HG02943 (cell line): ENCODE measurements around the gene PIEZO1.

Experiments used
- ATAC-seq: cut with Tn5 transposase; IDR thresholded peaks from one replicate; pipeline ENCODE4 v1.9.1; 2021; ENCODE audit warnings: mild to moderate bottlenecking, low read depth, moderate library complexity; ENCODE audit not compliant: unreplicated experiment

PIEZO1 gene

DNA sequence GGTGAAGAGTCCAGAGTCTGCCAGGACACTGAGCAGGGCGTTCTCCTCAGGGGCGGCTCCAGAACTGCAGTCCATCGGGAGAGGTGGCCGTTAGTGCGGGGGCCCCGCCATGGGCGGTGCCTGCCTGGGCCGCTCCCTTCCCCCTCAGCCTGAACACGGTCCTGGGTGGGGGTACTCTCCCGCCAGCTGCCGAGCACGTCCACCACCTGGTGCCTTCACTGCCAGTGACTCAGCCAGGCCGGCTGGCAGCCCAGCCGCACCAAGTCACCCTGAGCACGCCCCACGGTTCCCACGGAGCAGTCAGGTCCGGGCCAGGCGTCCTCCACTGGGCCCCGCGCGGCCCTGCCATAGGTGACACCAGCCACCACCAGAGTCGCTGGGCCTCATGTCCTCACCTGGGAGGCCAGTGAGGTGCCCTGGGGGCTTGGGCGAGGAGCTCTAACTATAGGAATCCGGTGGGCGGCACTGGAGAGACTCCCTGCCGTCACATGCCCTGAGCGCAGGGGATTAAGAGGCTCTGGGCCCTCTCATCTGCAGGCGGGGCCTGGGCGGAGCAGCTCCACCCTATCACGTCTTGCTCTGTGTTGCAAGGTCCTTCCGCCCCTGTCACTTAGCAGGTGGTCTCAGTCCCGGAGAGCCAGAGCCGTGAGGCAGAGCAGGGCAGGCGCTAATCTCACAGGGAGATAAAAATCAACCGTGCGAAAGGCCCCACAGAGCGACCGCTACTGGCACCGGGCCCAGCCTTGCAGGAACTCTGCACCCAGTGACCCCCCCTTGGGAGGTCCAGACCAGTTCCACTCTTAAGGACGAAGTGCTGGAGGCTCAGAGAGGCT lies 14.3 kb downstream of the PIEZO1 start:
- ATAC-seq, result no peak

DNA sequence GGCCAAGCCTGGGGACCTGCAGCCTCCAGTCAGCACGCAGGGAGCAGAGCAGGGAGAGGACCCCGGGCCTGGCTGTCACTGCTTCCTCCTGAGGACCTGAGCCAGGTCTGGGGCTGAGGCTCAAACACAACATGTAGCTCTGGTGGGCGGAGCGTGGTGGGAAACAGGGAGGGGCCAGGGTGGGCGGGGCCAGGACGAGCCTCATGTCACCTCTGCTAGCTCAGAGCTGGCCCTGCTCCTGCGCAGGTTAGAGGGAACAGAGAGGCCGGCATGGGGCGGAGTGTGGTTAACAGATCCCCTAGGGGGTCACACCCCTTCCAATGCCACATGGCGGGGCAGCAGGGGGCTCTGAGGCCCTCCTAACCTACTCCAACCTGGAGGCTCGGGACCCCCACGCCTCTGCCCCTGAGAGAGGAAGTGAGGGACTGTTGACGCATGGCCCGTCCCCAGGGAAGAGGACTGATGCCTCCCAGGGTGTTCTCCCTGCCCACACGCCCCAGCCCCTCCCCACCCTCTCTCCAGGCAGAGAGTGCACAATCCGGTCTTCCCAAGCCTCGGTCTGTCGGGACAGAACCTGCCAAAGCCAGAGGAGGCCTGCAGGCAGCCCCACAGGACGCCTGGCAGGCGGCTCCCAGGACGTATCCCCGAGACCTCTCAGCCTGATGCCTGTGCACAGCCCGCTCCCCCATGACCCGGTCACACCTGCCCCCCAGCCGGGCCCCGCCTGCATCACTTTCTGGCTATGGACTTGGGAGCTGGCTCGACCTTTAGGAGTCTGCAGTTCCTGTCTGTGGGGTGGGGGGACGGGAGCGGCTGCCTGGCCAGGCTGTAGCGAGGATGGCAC lies 15.2 kb downstream of the PIEZO1 start:
- ATAC-seq, result no peak

DNA sequence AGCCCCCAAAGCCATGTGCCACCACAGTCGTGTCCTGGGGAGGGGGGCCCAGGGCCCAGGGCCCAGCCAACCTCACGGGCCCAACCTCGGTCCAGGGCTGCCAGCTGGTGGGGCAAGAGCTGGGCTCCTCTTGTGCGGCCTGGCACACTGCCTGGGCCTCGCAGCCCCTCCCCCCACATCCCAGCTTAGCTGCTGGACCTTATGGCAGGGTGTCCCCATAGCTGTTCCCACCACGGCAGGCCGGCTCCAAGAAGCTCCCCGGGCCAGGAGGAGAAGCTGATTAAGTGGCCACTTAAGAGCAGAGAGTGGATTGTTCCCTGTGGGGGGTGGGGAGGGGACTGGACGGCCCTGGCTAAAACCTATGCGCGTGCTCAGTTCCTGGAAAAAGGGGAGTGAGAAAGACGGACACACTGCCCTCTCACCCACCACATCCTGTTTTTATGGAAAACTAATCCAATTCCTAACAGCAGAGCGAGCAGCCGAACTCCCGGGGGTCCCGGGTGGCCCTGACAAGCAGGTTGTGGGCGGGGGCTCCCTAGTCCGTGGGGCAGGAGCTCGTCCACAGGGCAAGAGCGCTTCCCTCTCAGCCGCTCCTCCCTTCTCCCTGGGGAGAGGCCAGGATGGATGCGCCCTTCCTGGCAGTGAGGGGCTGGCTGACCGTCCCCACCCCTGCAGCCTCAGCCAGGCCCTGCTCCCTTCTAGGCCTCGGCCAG lies 16.8 kb downstream of the PIEZO1 start:
- no peak for ATAC-seq

DNA sequence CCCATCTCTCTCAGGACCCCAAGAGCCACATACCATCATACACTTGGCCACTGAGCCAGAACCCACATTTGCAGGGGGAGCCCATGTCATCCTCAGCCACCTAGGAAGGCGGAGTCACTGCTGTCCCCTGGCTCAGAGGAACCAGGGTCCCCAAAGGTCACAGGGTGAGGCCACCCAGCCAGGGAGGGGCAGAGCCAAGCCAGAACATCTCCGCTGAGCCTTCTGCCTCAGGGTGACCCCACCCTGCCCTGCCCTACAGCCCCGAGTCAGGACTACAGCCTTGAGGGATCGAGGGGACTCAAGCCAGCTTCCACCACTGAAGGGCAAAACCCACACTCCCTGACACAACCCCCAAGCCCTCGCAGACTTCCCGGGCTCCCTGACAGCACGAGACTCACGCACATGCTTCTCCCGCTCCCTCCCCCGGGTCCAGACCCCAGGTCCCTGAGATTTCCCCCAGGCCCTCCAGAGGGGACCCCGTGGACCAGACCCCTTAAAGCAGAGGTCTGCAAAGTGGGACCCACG lies 17.4 kb downstream of the PIEZO1 start:
- ATAC-seq, result no peak

DNA sequence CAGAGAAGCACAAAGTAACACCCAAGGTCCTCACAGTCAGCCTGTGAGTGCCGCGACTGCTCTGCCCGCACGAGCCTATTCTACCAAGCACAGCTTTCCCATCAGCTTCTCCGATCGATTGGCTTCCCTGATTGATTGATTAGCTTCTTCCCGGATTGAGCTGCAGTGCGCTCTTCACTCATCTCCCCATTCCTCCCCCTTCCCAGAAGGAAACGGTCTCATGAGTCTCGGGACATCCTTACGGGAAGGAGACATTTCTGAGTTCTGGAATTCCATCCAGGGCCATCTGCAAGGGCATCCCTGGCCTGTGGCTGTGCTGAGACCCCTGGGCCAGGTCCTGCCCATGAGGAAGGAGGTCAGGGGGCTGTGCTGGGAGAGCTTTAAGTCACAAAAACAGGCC lies 18.0 kb downstream of the PIEZO1 start:
- ATAC-seq, result no peak

DNA sequence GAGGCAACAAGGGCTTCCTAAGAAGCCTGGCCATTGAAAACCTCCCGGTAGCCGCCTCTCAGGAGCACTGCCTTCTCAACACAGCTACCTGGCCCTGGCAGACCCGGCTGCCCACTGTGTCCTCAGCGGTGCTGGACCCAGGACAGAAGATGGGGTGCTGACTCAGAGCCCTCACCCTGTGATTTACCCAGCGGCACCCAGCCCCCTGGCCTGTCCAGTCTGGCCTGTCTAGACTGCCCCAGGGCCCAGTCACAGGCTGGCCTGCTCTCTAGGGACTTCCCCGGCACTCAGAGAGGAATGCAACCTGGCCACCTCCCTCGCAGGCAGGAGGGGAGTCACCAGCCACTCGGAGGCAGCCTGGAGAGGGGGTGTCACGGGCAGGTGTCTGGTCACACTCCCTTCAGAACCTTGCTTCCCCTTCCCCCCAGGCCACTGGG lies 20.1 kb downstream of the PIEZO1 start:
- ATAC-seq, result no peak

DNA sequence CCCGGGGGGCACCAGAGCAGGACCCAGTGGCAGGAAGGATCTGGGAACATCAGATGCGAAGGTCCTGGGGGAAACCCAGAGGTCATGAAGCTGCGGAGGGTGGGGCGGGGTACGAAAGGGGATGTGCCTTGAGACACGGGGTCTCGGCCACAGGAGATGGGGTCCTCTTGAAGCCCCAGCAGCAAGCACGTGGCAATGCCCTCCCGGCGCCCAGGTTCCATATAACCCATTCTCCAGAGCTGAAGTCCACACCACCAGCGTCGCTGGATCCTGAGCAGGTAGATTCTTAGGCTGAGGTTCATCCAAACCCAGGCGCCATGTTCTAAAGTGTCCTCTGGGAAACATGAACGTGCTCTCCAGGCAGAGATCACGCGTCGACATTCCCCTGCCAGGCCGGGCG lies 20.9 kb downstream of the PIEZO1 start:
- ATAC-seq, result no peak

DNA sequence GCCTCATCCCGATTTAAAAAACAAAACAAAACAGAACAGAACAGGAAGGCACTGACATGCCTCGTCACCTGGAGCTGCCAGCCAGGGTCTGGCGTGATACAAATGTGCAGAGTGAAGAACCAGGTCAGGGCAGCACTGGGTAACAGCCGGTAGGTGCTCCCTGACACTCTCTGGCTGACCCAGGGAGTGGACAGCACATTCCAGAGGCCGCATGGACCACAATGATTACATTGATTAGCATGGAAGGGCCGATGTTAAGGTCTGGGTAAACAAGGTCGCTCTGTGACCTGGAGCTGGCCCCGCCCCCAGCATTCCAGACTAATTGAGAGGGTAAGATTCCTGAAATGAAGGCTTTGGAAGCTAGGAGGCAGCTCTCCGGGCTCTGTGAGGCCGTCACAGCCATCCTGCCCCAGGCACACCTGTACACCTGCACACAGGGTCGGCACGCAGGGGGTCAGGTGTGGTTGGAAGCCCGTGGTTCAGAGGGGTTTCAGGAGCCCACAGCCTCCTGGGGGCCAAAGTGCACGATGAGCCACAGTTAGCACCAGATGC lies 21.4 kb downstream of the PIEZO1 start:
- ATAC-seq, result no peak

DNA sequence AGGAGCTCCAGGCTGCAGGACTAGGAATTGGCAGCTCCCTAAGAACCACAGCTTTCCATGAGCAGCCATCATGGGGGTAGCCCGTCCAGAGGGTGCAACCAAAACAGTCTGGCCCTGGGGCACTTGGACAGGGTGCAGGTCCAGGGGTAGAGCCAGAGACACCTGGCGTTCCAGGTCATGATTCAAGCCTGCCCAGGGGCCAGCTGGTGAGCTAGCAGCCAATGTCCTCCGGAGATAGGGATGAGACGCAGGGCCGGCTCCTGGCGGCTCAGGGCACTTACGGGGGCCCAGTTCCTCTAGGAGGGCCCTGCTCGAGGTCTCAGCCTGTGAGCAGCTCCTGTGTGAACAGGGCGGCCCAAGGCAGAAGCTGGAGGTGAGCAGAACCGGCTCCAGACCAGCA lies 22.1 kb downstream of the PIEZO1 start:
- no peak for ATAC-seq

DNA sequence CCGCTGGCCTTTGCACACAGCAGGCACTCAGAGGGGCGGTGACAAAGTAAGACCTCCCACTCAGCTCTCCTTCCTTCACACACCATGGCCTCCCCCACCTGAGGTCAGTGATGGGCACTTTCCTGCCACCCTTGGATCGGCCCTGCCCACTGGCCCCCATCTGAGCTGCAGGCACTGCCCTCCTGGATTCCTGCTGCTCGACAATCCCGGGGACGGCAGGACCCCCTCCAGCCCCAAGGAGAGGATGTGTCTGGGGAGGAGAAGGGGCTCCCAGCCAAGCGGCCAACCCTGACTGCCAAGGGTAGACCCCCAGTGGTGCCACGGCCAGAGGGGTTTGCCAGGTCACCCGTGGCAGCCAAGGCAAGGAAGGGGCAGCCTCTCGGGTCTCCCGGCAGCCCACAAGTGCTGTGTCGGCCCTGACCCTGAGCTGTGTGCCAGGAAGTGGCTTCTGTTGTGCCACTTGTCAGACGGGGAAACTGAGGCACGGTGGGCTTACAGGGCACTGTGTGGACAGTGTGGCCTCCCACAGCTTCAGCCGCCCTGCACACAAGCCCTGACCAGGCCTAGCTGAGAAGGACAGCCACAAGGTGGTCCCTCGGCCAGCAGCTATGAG lies 22.7 kb downstream of the PIEZO1 start:
- ATAC-seq, result no peak

DNA sequence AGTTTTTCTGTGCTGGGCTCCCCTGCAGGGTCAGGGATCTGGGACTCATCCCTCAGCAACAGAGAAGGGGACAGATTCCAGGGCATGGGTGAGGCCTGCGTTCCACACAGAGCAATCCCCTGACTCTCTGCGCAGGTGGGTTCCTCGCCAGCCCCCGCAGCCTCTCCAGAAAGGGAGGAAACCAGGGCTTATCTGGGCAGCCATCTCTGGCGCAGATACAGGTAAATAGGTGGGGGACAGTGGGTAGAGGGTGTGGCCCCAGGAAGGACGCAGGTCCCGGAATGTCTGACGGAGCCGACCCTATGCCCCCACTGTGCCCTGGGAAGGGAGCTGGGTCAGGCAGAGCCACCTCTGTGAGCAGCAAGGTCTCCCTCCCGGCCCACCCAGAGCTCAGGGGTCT lies 23.2 kb downstream of the PIEZO1 start:
- ATAC-seq, result no peak

DNA sequence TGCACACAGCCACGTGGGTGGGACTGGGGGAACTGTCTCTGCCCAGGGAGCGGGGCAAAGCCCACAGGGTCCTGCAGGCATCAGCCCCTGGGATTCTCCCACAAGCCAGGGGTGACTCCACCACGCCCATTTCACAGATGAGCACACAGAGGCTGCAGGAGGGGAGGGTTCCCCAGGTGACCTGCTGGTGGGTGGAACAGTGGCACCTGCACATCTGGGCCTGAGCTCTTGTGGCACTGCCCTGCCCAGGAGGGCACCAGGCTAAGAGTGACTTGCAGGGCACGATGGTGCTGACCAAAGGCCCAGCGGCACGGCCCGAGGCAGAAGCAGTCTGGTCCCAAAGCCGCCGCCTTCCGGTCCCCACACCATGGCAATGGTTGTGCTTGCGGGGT lies 23.9 kb downstream of the PIEZO1 start:
- no peak for ATAC-seq

DNA sequence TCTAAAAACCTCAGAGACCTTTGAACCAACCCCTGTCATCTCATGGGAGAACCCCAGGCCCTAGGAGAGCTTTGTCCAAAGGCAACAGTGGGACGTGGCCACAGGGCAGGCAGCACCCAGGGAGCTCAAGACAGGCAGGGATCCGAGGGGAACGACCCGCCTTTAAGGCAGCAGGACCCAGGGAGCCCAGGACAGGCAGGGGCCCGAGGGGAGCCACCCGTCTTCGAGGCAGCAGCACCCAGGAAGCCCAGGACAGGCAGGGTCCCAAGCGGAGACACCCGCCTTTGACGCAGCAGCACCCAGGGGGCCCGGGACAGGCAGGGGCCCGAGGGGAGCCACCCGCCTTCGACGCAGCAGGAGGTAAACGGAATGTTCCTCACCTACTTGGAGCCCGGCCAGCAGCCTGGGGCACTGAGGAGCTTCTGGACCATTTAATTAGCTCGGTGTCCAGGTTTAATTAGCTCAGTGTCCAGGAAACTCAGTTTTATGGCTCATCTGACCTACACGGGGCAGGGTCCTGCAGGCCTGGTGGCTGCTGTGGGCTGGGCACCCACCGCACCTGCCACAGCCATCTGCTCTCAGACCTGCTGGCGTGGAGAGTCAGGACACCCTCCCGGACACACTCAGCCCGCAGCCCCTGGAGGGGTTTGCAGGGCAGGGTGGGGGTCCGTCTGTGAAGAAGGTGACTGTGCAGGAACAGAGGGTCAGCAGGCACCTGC lies 24.4 kb downstream of the PIEZO1 start:
- ATAC-seq, result no peak

DNA sequence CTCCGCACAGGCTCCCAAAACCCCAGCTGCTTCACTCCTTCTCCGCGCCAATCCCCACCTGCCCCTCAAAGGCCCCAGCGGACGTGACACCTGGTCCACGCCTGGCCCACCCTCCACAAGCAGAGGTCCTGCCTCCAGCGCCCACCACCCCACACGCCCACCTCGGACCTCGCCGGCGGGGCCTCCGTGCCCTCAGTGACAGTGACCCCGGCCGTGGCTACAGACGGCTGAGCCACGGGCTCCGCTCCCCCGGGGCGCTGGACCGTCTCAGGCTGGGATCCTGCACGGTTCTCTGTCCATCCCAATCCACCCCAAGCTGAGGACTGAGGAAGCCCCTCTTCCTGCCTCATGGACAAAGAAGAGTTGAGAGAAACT lies 25.1 kb downstream of the PIEZO1 start:
- ATAC-seq, result no peak

DNA sequence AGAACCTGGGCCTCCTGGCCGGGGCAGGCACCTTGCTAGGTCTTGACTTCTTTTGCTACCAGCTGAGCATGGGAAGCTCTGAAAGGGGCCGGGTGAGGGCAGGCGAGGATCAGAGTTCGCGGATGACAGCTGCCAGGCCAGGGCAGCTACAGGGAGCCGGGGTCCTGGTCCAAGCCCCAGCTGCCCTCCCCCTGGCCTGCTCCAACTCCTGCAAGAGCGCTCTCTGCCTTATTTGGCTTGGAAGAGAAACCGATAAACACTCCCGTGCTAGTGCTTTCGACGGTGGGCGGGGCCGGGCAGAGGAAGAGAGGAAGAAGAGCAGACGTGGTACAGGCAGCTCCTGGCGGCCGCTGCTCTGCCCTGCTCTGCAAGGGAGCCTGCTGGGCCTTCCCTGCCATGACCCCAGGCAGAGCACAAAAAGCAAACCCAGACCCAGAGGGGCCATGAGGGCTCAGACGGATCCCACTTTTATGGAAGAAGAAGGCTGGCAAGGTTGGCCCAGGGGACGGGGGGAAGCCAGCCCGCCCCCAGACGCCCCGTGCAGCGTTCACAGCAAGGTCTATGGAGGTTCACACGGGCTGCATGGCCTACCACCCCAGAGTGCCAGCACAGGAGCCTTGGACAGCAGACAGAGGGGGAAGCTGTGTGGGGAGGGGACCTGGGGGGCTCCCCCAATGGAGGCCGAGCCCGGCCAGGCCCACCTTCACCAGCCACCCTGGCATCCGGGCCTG lies 25.6 kb downstream of the PIEZO1 start:
- no peak for ATAC-seq

DNA sequence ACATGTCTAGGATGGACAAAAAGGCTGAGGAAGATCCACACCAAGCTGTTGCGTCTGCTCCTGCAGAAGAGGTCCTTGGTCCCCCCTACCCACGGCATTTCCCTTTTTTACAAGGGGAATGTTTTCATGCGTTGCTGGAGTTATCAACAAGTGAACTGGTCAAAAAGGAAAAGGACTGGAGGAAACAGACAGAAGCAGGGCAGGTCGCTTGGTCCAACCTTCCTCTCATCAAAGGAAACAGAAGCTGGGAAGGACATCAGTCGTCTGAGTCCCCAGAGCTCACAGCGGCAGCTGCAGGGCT lies 26.1 kb downstream of the PIEZO1 start:
- no peak for ATAC-seq

DNA sequence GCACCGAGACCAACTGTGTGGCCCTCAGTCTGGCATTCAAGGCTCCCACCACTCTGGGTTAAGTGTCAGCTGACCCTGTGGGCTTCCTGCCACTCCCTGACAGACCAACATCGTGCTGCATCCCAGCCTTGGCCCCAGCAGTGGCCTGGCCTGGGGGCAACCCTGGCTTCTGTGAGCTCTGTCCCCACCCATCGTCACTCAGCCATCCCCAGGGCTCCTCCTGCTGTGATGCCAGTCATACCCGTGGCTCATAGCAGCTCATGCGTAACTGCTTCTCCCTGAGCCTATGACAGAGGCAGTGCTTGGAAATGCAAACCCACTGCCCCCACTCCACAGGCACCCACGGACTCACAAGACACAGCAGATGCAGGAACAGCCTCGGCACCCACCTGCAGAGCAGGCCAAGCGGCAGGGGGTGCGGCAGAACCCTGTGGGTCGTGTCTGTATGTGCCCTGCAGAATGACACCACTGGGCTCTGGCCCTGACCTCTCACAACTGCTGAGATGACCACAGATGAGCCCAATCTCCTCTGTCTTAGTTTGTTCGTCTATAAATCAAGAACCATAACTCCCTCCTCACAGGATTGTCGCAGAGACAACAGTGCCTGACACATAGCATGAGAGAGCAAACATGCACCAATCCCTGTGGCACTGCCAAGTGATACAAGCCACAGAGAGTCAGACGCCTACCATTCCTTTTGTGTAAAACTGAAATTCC lies 26.6 kb downstream of the PIEZO1 start:
- no peak for ATAC-seq

DNA sequence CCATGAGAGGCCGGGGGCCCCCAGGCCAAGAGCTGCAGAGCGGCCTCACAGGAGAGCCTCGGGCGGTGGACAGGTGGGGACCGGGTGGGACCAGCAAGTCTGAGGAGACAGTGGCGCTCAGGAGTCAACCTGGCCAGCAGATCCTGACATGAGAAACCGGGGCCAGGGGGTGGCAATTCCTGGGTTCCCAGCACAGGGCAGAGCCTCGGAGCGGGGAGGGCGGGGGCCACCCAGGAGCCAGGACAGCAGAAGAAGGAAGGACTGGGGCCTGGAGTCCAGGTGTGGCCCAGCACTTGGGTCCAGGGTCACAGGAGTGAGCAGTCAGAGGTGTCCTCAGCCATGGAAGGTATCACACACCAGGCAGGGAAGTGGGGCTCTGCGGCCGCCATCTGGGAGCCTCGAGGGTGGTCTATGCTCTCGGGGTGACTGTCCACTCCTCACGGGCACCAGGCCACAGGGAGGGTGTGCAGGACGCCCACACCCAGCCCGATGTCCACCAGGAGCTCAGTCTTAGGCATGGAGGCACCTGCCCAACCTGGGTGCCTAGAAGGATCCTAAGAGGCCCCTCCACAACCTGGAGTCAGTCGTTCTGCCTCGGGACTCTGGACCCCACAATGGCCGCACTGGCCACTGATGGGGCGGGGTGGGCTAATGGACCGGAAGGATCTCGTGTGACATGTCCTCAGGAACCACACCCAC lies 29.1 kb downstream of the PIEZO1 start:
- ATAC-seq, result no peak
